ENCODE data around the gene RABGAP1. TPM values are rescaled to one million over a fixed set of nuclear protein-coding genes. Genes with fewer than 3 reads are reported as not detected.

The RABGAP1 gene
- total and polyA plus RNA-seq, 2 experiments from 2014 or later = 8.5 to 33.9 TPM

GRCh38 chr9:122991370-122991830 lies 50.6 kb downstream of the RABGAP1 start:
- Mint-ChIP-seq H3K9me3 (no peaks in the 10 kb centered on the region), H3K36me3 (ENCODE audit: low read depth) (peaks cover 31% of the 10 kb centered on the region; the same call in 2 of the 3 replicates), H3K4me3 (no peak overlapping the region), H3K27me3 (ENCODE audit: insufficient read depth, low read depth, poor library complexity) (no peaks in the 10 kb centered on the region), H3K4me1 (no peaks in the 10 kb centered on the region), H3K27ac (no peak overlapping the region)
- no peaks in the 10 kb centered on the region for H3K27me3 ChIP-seq (ENCODE audit: insufficient read depth)
- TF ChIP-seq POLR2AphosphoS5 (IDR thresholded peaks at IDR 0.05; ENCODE audit: low read depth) (no peak), STAT1 (IDR thresholded peaks at IDR 0.05; ENCODE audit: unreplicated experiment) (no peak), CREB1 (CRISPR knock-in tag; IDR thresholded peaks at IDR 0.05; ENCODE audit: low read depth) (no peak), CTCF (conservative IDR thresholded peaks at IDR 0.05; ENCODE audit: low read depth in 2 of 2) (peak; percentile 48 to 56), ZNF114 (CRISPR knock-in tag; IDR thresholded peaks at IDR 0.05) (no peak)
- DNase-seq (ENCODE audit: low spot score) = peak; percentile 35
- H3F3A ChIP-seq (replicated peaks; ENCODE audit: low read depth) = no peaks in the 10 kb centered on the region
- H3K4me3 ChIP-seq = no peak overlapping the region
- no peaks in the 10 kb centered on the region for H3K79me2 ChIP-seq (replicated peaks; ENCODE audit: insufficient read depth)
- no peak overlapping the region for H3K4me2 ChIP-seq
- no peak for ATAC-seq
- no peak overlapping the region for H2AFZ ChIP-seq
- no peaks in the 10 kb centered on the region; the same call in 1 of the 2 replicates for H4K20me1 ChIP-seq (replicated peaks; ENCODE audit: insufficient read depth)
- H3K36me3 ChIP-seq (ENCODE audit: insufficient read depth) = peaks cover 26% of the 10 kb centered on the region
- H3K9me2 ChIP-seq (ENCODE audit: insufficient read depth) = no peaks in the 10 kb centered on the region
- no peak overlapping the region for H3K27ac ChIP-seq (ENCODE audit: low read depth)
- H3K4me1 ChIP-seq (ENCODE audit: insufficient read depth) = no peaks in the 10 kb centered on the region

- Mint-ChIP-seq H3K9me3 (no peaks in the 10 kb centered on the region), H3K4me1 (peaks cover 21% of the 10 kb centered on the region), H3K36me3 (ENCODE audit: low read depth) (peaks cover 43% of the 10 kb centered on the region), H3K27ac (no peak overlapping the region), H3K27me3 (ENCODE audit: insufficient read depth, low read depth, poor library complexity) (peaks cover 3% of the 10 kb centered on the region), H3K4me3 (no peak overlapping the region)
- peaks cover 22% of the 10 kb centered on the region for H3K36me3 ChIP-seq (ENCODE audit: insufficient read depth)
- H3K9me2 ChIP-seq (ENCODE audit: insufficient read depth) = no peaks in the 10 kb centered on the region
- H3K79me2 ChIP-seq (replicated peaks; ENCODE audit: insufficient read depth) = no peaks in the 10 kb centered on the region
- H3K4me1 ChIP-seq (ENCODE audit: insufficient read depth) = peaks cover 16% of the 10 kb centered on the region
- DNase-seq (ENCODE audit: low spot score) (no peak), ATAC-seq (no peak)
- H3K27me3 ChIP-seq (ENCODE audit: insufficient read depth) = no peaks in the 10 kb centered on the region
- H3K27ac ChIP-seq (ENCODE audit: low read depth) = no peak overlapping the region
- no peak overlapping the region for H3K4me2 ChIP-seq
- no peak overlapping the region for H3K4me3 ChIP-seq
- H2AFZ ChIP-seq = no peak overlapping the region
- H4K20me1 ChIP-seq (replicated peaks; ENCODE audit: insufficient read depth) = 0 out of 2 replicates have a peak, but pooled peaks cover 6% of the 10 kb centered on the region
- no peaks in the 10 kb centered on the region for H3F3A ChIP-seq (replicated peaks; ENCODE audit: low read depth)
- TF ChIP-seq CTCF (conservative IDR thresholded peaks at IDR 0.05; ENCODE audit: low read depth in 2 of 2) (no peak), ZNF114 (CRISPR knock-in tag; IDR thresholded peaks at IDR 0.05) (no peak), EZH2phosphoT487 (IDR thresholded peaks at IDR 0.05; ENCODE audit: unreplicated experiment) (no peak), CREB1 (CRISPR knock-in tag; IDR thresholded peaks at IDR 0.05; ENCODE audit: low read depth) (no peak), STAT1 (IDR thresholded peaks at IDR 0.05; ENCODE audit: unreplicated experiment) (no peak), REST (IDR thresholded peaks at IDR 0.05; ENCODE audit: unreplicated experiment) (no peak), NANOG (IDR thresholded peaks at IDR 0.05; ENCODE audit: borderline replicate concordance) (no peak), ETS1 (IDR thresholded peaks at IDR 0.05) (no peak), POLR2AphosphoS5 (IDR thresholded peaks at IDR 0.05; ENCODE audit: low read depth) (no peak), JUNB (IDR thresholded peaks at IDR 0.05; ENCODE audit: unreplicated experiment) (no peak), ZNF331 (CRISPR knock-in tag; IDR thresholded peaks at IDR 0.05; ENCODE audit: low read depth) (no peak), EZH2 (IDR thresholded peaks at IDR 0.05; ENCODE audit: low read depth, unreplicated experiment) (no peak)
Measured at GRCh38 chr9:122996586-122996985, 55.8 kb downstream of the RABGAP1 start.

Measured in GM23338 (cell line).